OCI-LY3 (cell line): ENCODE results near the gene TEX35.

Experiments used
- H2AFZ ChIP-seq: fragments of 200-600, 300-600 bp; shearing (Covaris generic); 2 replicates; pipeline ENCODE4 v1.6.0; 2014; ENCODE audit warnings: antibody characterized with exemption, low read depth, low read length
- H3K27ac ChIP-seq: fragments of 200-600, 300-600 bp; sonication (generic); 2 replicates; pipeline ENCODE4 v1.5.1; 2014; ENCODE audit warnings: mild to moderate bottlenecking, low read length, moderate library complexity, mixed read lengths
- H3K27me3 ChIP-seq: fragments of 200-600, 300-600 bp; sonication (generic); 2 replicates; pipeline ENCODE4 v1.6.1; 2014; ENCODE audit warnings: low read depth, low read length, mixed read lengths
- H3K36me3 ChIP-seq: fragments of 200-600, 300-600 bp; sonication (generic); replicated peaks from 2 replicates; pipeline ENCODE3; 2014; ENCODE audit warnings: low read depth, low read length, mixed read lengths
- H3K4me1 ChIP-seq: fragments of 300-600, 200-600 bp; sonication (generic); 2 replicates; pipeline ENCODE4 v1.6.1; 2014; ENCODE audit warnings: low read length, mixed read lengths
- H3K4me2 ChIP-seq: fragments of 200-600, 300-600 bp; sonication (generic); 2 replicates; pipeline ENCODE4 v1.6.1; 2014; ENCODE audit warnings: low read length, mixed read lengths
- H3K4me3 ChIP-seq: fragments of 300-600, 200-600 bp; sonication (generic); 2 replicates; pipeline ENCODE4 v1.5.1; 2014; ENCODE audit warnings: antibody characterized with exemption, mild to moderate bottlenecking, low read length, moderate library complexity
- H3K79me2 ChIP-seq: fragments of 300-600, 200-600 bp; shearing (Covaris generic); 2 replicates; pipeline ENCODE4 v1.6.1; 2014; ENCODE audit warnings: mild to moderate bottlenecking, low read length, mixed read lengths
- H3K9ac ChIP-seq: fragments of 300-600, 200-600 bp; shearing (Covaris generic); 2 replicates; pipeline ENCODE4 v1.6.0; 2014; ENCODE audit warnings: mild to moderate bottlenecking, low read length, moderate library complexity
- H3K9me3 ChIP-seq: fragments of 200-600, 300-600 bp; shearing (Covaris generic); 2 replicates; pipeline ENCODE4 v1.6.1; 2014; ENCODE audit warnings: low read length, mixed read lengths; ENCODE audit not compliant: insufficient read depth
- H4K20me1 ChIP-seq: fragments of 200-600, 300-600 bp; sonication (generic); 2 replicates; pipeline ENCODE4 v1.6.1; 2016; ENCODE audit warnings: low read length, mixed read lengths; ENCODE audit not compliant: insufficient read depth
- EZH2phosphoT487 ChIP-seq: fragments of 200-600 bp; shearing (Covaris generic); IDR thresholded peaks from 2 replicates; pipeline ENCODE4 v1.6.1; 2018; ENCODE audit warnings: antibody characterized with exemption, mixed run types, low read depth
- TF ChIP-seq, protein P1 (sequence below): fragments of 200-600, 300-600 bp; sonication (generic); IDR thresholded peaks from 2 replicates; pipeline ENCODE4 v1.5.1; 2014; ENCODE audit warnings: antibody characterized with exemption, low read length, low read depth

The TEX35 gene

DNA sequence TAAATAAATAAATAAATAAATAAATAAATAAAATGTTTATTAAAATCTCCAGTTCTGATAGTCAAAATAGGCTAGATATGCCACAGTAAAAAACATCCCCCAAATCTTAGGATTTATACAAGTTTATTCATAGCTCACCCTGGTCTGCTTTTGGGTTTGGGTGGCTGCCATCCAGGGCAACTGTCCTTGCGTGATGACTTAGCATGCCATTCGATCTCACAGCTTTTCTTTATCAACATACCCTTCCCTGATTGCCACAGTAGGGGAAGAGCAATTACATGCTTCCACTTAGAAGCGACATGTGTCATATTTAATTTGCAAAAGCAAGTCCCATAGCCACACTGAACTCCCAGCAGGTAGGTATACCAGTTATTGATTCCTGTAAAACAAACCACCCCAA, 52.7 kb downstream of the TEX35 start:
- H3K79me2 ChIP-seq, result no peaks in the 10 kb centered on the region
- H2AFZ ChIP-seq, result no peak overlapping the region
- peaks cover 5% of the 10 kb centered on the region; the same call in 1 of the 2 replicates for H3K4me1 ChIP-seq
- no peak overlapping the region for H3K9ac ChIP-seq
- H3K4me3 ChIP-seq, result no peak overlapping the region
- H3K36me3 ChIP-seq, result no peaks in the 10 kb centered on the region
- no peaks in the 10 kb centered on the region for H3K27me3 ChIP-seq
- no peak overlapping the region for H3K27ac ChIP-seq
- H4K20me1 ChIP-seq, result no peaks in the 10 kb centered on the region
- no peak overlapping the region for H3K4me2 ChIP-seq
- no peak for TF ChIP-seq EZH2phosphoT487
- TF ChIP-seq, protein P1, sequence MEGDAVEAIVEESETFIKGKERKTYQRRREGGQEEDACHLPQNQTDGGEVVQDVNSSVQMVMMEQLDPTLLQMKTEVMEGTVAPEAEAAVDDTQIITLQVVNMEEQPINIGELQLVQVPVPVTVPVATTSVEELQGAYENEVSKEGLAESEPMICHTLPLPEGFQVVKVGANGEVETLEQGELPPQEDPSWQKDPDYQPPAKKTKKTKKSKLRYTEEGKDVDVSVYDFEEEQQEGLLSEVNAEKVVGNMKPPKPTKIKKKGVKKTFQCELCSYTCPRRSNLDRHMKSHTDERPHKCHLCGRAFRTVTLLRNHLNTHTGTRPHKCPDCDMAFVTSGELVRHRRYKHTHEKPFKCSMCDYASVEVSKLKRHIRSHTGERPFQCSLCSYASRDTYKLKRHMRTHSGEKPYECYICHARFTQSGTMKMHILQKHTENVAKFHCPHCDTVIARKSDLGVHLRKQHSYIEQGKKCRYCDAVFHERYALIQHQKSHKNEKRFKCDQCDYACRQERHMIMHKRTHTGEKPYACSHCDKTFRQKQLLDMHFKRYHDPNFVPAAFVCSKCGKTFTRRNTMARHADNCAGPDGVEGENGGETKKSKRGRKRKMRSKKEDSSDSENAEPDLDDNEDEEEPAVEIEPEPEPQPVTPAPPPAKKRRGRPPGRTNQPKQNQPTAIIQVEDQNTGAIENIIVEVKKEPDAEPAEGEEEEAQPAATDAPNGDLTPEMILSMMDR, result no peak
- H3K9me3 ChIP-seq, result 0 out of 2 replicates have a peak, but pooled peaks cover 5% of the 10 kb centered on the region

- TF ChIP-seq, protein P1, result no peak
- no peak for TF ChIP-seq EZH2phosphoT487
- Histone ChIP-seq H3K9me3 (0 out of 2 replicates have a peak, but pooled peaks cover 5% of the 10 kb centered on the region), H3K27ac (no peak overlapping the region), H3K4me2 (no peak overlapping the region), H4K20me1 (no peaks in the 10 kb centered on the region), H3K36me3 (no peaks in the 10 kb centered on the region), H3K79me2 (no peaks in the 10 kb centered on the region), H2AFZ (no peak overlapping the region), H3K4me3 (no peak overlapping the region), H3K27me3 (no peaks in the 10 kb centered on the region), H3K9ac (no peak overlapping the region), H3K4me1 (peaks cover 5% of the 10 kb centered on the region; the same call in 1 of the 2 replicates)
Observed at GRCh38 chr1:178566187-178566586, 53.3 kb downstream of the TEX35 start.

GRCh38 chr1:178571807-178572206, 58.9 kb downstream of the TEX35 start:
- no peak overlapping the region for H2AFZ ChIP-seq
- no peaks in the 10 kb centered on the region for H3K79me2 ChIP-seq
- H3K4me1 ChIP-seq, result peaks cover 6% of the 10 kb centered on the region
- no peak overlapping the region for H3K9ac ChIP-seq
- H3K36me3 ChIP-seq, result no peaks in the 10 kb centered on the region
- H4K20me1 ChIP-seq, result no peaks in the 10 kb centered on the region
- H3K27ac ChIP-seq, result no peak overlapping the region
- no peak overlapping the region for H3K4me2 ChIP-seq
- H3K27me3 ChIP-seq, result no peaks in the 10 kb centered on the region
- no peak overlapping the region for H3K4me3 ChIP-seq
- TF ChIP-seq, protein P1, result no peak
- no peak for TF ChIP-seq EZH2phosphoT487
- no peaks in the 10 kb centered on the region for H3K9me3 ChIP-seq
